ENCODE measurements around the gene ETFA.

The ETFA gene

GRCh38 chr15:76233921-76234320 lies 77.3 kb downstream of the ETFA start:
- Histone ChIP-seq H3K9ac (no peak overlapping the region), H3K27ac (no peak overlapping the region), H3K4me1 (ENCODE audit: low read depth, poor library complexity, severe bottlenecking) (no peaks in the 10 kb centered on the region), H3K4me3 (IDR thresholded peaks at IDR 0.05; ENCODE audit: insufficient read depth, low read depth, low read length) (no peak overlapping the region), H3K79me2 (ENCODE audit: insufficient read depth, low read depth) (no peaks in the 10 kb centered on the region), H2AFZ (ENCODE audit: low read depth) (no peak overlapping the region), H3K36me3 (ENCODE audit: insufficient read depth) (no peaks in the 10 kb centered on the region), H4K20me1 (ENCODE audit: insufficient read depth) (no peaks in the 10 kb centered on the region), H3K27me3 (ENCODE audit: insufficient read depth, low read depth) (no peaks in the 10 kb centered on the region), H3K4me2 (no peak overlapping the region)
- no peak for TF ChIP-seq CTCF (conservative IDR thresholded peaks at IDR 0.05; ENCODE audit: low read depth, low read length)

- Histone ChIP-seq H3K27me3 (ENCODE audit: insufficient read depth, low read depth) (no peaks in the 10 kb centered on the region), H3K27ac (no peak overlapping the region), H3K4me1 (ENCODE audit: low read depth, poor library complexity, severe bottlenecking) (no peaks in the 10 kb centered on the region), H3K4me2 (no peak overlapping the region), H3K36me3 (ENCODE audit: insufficient read depth) (no peaks in the 10 kb centered on the region), H2AFZ (ENCODE audit: low read depth) (no peak overlapping the region), H3K79me2 (ENCODE audit: insufficient read depth, low read depth) (no peaks in the 10 kb centered on the region), H4K20me1 (ENCODE audit: insufficient read depth) (no peaks in the 10 kb centered on the region), H3K4me3 (IDR thresholded peaks at IDR 0.05; ENCODE audit: insufficient read depth, low read depth, low read length) (no peak overlapping the region), H3K9ac (no peak overlapping the region)
- TF ChIP-seq CTCF (conservative IDR thresholded peaks at IDR 0.05; ENCODE audit: low read depth, low read length) = no peak
These were observed 82.0 kb downstream of the ETFA start for GRCh38 chr15:76229266-76229665.

- H3K79me2 ChIP-seq (ENCODE audit: insufficient read depth, low read depth) = no peaks in the 10 kb centered on the region
- TF ChIP-seq CTCF (conservative IDR thresholded peaks at IDR 0.05; ENCODE audit: low read depth, low read length) = no peak
- no peaks in the 10 kb centered on the region for H3K27me3 ChIP-seq (ENCODE audit: insufficient read depth, low read depth)
- no peaks in the 10 kb centered on the region for H4K20me1 ChIP-seq (ENCODE audit: insufficient read depth)
- no peak overlapping the region for H3K27ac ChIP-seq
- no peaks in the 10 kb centered on the region for H3K4me1 ChIP-seq (ENCODE audit: low read depth, poor library complexity, severe bottlenecking)
- H3K4me2 ChIP-seq = no peak overlapping the region
- no peak overlapping the region for H3K9ac ChIP-seq
- no peak overlapping the region for H2AFZ ChIP-seq (ENCODE audit: low read depth)
- no peak overlapping the region for H3K4me3 ChIP-seq (IDR thresholded peaks at IDR 0.05; ENCODE audit: insufficient read depth, low read depth, low read length)
- H3K36me3 ChIP-seq (ENCODE audit: insufficient read depth) = no peaks in the 10 kb centered on the region
These were observed 87.7 kb downstream of the ETFA start for GRCh38 chr15:76223521-76223920.

GRCh38 chr15:76222159-76222558 lies 89.1 kb downstream of the ETFA start:
- Histone ChIP-seq H3K4me1 (ENCODE audit: low read depth, poor library complexity, severe bottlenecking) (no peaks in the 10 kb centered on the region), H3K36me3 (ENCODE audit: insufficient read depth) (no peaks in the 10 kb centered on the region), H2AFZ (ENCODE audit: low read depth) (no peak overlapping the region), H3K79me2 (ENCODE audit: insufficient read depth, low read depth) (no peaks in the 10 kb centered on the region), H3K27ac (no peak overlapping the region), H3K4me2 (no peak overlapping the region), H4K20me1 (ENCODE audit: insufficient read depth) (no peaks in the 10 kb centered on the region), H3K9ac (no peak overlapping the region), H3K27me3 (ENCODE audit: insufficient read depth, low read depth) (no peaks in the 10 kb centered on the region), H3K4me3 (IDR thresholded peaks at IDR 0.05; ENCODE audit: insufficient read depth, low read depth, low read length) (no peak overlapping the region)
- no peak for TF ChIP-seq CTCF (conservative IDR thresholded peaks at IDR 0.05; ENCODE audit: low read depth, low read length)

Measured in KMS-11 (cell line).